Stimulated activated CD8-positive, alpha-beta memory T cell treated with anti-CD3 and anti-CD28 coated beads, Interleukin-4, amount 100 ng/mL, for 1 hour (primary cell): ENCODE data around the gene ADRM1.

Source experiments
- DNase-seq, 2 donors: peaks; one replicate each; pipeline ENCODE4 v3.0.0-alpha.2; 2020; ENCODE audit warnings: low read depth in 2 of 2, low spot score in 1 of 2

The ADRM1 gene

GRCh38 chr20:62280303-62280702 lies 22.5 kb upstream of the ADRM1 start:
- no peak for DNase-seq

DNA sequence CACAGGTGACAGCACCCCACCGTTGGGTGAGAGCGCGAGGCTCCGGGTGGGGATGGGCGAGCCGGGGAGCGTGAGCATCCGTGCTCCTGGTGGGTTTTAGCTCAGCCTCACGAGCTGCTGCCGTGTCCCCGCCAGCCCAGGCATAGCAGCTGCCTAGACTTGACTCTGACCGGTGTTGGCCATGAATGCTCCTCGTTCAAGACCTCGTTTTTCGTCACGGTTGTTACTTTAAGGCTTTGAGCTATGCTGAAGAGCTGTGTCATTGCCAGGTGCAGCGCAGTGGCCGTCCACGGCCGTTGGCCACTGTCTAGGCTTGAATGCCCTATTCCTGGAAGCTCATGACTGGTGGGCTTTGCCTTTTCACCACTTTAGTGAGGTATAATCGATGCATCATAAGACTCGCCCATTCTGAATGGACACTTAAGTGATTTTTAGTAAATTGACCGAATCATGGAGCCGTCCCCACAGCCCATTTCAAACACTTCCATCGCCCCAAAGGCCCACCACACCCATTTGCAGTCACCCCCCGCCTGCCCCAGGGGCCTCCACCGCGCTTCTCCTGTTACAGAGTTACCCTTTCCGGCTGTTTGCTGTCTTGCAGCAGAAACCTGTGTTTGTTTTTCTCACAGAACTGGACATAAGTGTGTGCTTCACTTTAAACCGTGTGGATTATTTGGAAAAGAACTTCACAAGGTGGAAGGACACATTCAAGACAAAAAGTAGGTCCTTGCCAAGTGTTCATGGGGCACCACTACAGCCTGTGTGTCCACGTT lies 21.4 kb upstream of the ADRM1 start:
- DNase-seq = no peak

DNA sequence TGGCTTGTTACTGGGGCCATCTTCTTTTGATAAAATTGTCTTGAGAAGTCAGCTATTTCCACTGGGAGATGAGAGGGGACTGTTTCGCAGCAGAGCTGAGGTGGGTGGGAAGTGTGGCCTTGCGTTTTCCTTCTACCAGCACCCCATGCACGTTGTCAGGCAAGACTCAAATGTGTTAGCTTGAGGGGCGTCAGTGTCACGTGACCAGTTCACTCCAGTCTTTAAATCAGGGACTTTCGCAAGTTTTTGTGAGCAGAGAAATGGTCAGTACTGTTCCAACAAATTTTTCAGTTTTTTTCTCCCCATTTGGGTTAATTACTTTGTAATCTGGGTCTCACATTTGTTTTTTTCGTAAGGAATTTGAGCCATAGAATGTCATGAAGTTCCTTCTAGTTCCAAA lies 20.7 kb upstream of the ADRM1 start:
- DNase-seq = no peak

GRCh38 chr20:62282877-62283503 lies 19.8 kb upstream of the ADRM1 start:
- DNase-seq = no peak

DNA sequence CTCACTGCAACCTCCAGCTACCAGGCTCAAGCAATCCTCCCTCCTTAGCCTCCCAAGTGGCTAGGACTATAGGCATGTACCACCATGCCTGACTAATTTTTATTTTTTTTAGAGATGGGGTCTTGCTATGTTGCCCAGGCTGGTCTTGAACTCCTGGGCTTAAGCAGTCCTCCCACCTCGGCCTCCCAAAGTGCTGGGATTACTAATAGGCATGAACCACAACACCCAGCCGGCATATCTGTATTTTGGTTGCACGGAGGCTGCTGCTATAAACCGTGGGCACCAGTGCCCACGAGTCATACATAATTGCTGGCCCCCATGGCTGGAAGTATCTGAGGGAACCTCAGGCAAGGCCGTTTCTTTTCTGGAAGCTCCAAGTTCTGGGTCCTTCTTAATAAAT lies 18.3 kb upstream of the ADRM1 start:
- no peak for DNase-seq

- no peak for DNase-seq
Measured at GRCh38 chr20:62285151-62285550, 17.6 kb upstream of the ADRM1 start.

DNA sequence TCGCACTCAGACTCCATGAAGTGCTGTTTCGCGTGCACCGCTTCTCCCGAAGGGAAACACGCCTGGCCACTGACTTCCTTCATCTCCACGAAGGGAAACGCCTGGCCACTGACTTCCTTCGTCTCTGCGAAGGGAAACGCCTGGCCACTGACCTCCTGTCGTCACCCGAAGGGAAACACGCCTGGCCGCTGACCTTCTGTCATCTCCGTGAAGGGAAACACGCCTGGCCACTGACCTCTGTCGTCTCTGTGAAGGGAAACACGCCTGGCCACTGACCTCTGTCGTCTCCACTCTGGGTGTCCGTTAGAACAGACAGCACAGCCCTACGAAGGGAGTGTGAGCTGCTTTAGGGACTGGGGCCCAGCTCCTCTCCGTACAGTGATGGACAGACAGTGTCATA lies 17.1 kb upstream of the ADRM1 start:
- no peak for DNase-seq

GRCh38 chr20:62286493-62287064 lies 16.2 kb upstream of the ADRM1 start:
- no peak for DNase-seq

DNA sequence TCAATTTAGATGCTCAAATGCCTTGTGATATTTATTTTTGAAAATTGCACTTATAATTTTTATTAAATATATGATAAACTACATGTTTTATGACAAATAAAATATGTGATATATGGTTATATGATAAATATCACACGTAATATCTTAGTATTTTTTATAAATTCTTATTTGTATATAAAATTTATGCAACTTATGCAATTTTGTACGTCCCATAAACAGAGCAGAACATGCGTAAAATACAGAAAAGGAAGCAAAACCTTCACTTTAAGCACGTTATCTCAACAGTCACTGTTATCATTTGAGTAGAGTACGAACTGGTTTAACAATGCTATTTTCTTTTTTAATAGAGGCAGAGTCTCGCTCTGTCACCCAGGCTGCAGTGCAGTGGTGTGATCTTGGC lies 15.7 kb upstream of the ADRM1 start:
- no peak for DNase-seq

GRCh38 chr20:62287759-62288534 lies 14.8 kb upstream of the ADRM1 start:
- DNase-seq = no peak

GRCh38 chr20:62288535-62289105 lies 14.2 kb upstream of the ADRM1 start:
- no peak for DNase-seq

DNA sequence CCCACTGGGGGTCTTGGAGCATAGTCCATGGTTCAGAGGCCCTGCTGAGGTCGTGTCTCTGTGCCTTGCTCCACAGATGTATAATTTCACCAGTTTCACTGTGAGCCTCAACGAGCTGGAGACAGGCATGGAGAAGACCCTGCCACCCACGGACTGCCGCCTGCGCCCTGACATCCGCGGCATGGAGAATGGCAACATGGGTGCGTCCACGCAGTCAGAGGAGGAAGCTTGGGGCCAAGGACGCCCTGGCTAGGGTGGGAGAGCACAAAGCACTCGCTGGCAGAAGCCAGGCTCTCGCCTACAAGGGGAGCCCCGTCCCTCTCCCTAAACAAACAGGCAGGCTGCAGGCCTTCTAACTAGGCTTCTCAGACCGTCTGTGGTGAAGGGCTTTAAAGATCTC lies 13.7 kb upstream of the ADRM1 start:
- no peak for DNase-seq

GRCh38 chr20:62289898-62290297 lies 12.9 kb upstream of the ADRM1 start:
- no peak for DNase-seq

DNA sequence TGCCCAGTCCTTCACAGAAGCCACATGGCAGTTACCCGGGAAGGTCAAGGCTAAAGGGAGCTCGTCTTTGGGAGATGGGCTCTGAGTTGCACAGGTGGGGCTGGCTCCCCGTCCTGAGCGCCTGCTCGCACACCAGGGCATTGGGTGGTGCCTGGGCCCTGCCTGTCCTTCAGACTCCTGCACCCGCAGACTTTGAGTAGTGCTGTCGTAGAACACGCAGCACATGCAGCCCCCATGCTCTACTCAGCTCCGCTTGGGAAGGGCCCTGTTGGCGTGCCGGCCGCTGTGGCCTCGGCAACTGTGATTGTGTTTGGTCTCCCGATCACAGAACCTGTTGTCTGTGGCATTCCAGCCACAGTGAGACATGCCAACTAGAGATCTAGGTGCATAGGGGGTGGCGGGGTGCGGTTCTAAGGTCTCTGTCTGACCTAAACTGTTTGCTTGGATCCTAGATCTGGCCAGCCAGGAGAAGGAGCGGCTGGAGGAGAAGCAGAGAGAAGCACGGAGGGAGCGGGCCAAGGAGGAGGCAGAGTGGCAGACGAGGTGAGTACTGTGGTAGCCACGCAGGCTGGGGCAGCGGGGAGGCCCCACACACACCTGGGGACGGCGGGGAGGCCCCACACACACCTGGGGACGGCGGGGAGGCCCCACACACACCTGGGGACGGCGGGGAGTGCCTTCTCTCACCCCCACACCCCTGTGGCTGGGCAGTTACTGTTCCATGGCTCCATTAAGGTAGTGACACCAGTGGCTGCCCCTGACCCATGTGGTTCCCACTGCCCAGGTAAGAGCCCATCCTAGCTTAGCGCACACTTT lies 11.3 kb upstream of the ADRM1 start:
- DNase-seq = no peak

GRCh38 chr20:62292108-62292507 lies 10.7 kb upstream of the ADRM1 start:
- no peak for DNase-seq

- no peak for DNase-seq
Measured at GRCh38 chr20:62293111-62293784, 9.5 kb upstream of the ADRM1 start.

- no peak for DNase-seq
Measured at GRCh38 chr20:62293946-62294345, 8.9 kb upstream of the ADRM1 start.

DNA sequence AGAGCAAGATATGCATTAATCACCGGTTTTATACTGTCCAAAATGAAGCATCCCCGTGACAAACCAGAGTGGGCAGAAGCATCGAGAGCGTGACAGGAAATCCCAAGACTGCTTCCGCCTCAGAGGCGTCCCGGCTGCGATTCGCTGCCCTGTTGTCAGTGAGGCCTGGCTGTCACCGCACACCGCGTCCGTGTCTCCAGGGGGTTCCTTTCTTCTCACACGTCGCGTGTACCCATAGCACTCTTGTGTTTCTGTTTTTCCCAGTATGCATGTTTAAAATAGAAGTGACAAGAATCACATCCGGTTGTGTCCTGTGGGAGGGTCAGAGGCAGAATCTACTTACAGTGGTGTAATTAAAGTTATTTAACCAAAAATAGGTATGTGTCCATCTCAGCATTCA lies 8.3 kb upstream of the ADRM1 start:
- no peak for DNase-seq

DNA sequence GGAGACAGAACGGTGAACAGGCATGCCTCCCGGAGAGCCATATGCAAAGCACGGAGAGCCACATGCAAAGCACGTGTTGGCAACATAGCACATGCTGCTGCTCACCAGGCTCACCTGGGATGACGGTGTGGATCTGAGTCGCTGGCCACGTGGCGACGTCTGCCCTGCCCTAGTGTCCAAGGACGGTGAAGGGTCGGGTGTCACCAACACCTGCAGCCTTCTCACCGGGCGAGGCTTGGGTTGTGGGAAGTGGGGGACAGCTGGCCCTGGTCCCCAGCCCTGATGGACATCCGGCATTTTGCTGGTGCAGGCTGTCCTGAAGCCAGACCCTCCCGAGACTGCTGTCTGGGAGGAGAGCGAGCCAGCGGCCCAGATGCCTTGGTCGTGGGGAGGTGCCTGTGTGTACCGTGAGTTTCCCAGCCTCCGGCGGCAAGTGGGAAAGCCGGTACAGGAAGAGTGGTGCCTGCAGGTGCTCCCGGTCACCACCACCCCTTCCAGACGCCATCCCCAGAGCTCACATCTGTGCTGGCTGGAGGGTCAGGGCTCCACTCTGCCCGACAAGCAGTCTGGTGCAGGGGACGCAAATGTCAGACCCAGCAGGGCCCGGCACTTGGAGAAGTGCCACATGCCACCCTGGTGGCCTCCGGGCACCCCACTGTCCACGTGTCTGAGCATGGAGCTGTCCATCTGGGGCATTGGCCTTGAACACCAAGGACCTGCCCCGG lies 5.9 kb upstream of the ADRM1 start:
- DNase-seq = no peak
